Left kidney (tissue), 2 donors: ENCODE measurements around the gene AQP2. TPM values are rescaled to one million over a fixed set of nuclear protein-coding genes. Genes with fewer than 3 reads are reported as not detected.
"Not testable (repeated sequence)": the region's sequence is repeated elsewhere in the genome, so short reads cannot be mapped to it uniquely, and the experiment has no call there.

ENCODE experiments used
- DNase-seq: peaks from one replicate; pipeline ENCODE4 v3.0.0-alpha.2; 2013
- polyA plus RNA-seq: library from polyadenylated mRNA; unstranded; fragments of 120-200 nt; gene quantifications from one replicate; pipeline ENCODE4 v1.2.1, GENCODE V29; 2013; ENCODE audit not compliant: insufficient read length

Gene AQP2
- polyA plus RNA-seq, 1 donor = 50.4 TPM

- DNase-seq = not testable (repeated sequence)
These were observed 35.9 kb downstream of the AQP2 start for GRCh38 chr12:49986476-49986875.

GRCh38 chr12:49987625-49988303 is 37.2 kb downstream of the AQP2 start:
- no peak for DNase-seq

GRCh38 chr12:49989400-49989799 is 38.9 kb downstream of the AQP2 start:
- DNase-seq = not testable (repeated sequence)

GRCh38 chr12:49990273-49990672 is 39.7 kb downstream of the AQP2 start:
- no peak for DNase-seq

- DNase-seq = no peak
These were observed 47.9 kb downstream of the AQP2 start for GRCh38 chr12:49998453-49998852.

GRCh38 chr12:50003595-50003994 is 53.1 kb downstream of the AQP2 start:
- no peak for DNase-seq

- DNase-seq = no peak
These were observed 54.2 kb downstream of the AQP2 start for GRCh38 chr12:50004696-50005095.

GRCh38 chr12:50005175-50005574 is 54.6 kb downstream of the AQP2 start:
- DNase-seq = no peak

GRCh38 chr12:50006280-50006679 is 55.7 kb downstream of the AQP2 start:
- no peak for DNase-seq

GRCh38 chr12:50006754-50007442 is 56.4 kb downstream of the AQP2 start:
- DNase-seq = no peak

Other genes with a start within 250 kb of the AQP2 start
- gene FMNL3, start 243.3 kb upstream of the AQP2 start, polyA plus RNA-seq = 46.3 TPM
- 721 TPM for gene TMBIM6, start 209.2 kb upstream of the AQP2 start, polyA plus RNA-seq
- gene NCKAP5L, start 122.3 kb upstream of the AQP2 start, polyA plus RNA-seq = 18.3 TPM
- 7.7 TPM for gene BCDIN3D, start 107.6 kb upstream of the AQP2 start, polyA plus RNA-seq
- gene FAIM2, start 46.8 kb upstream of the AQP2 start, polyA plus RNA-seq = 3.5 TPM
- gene AQP5, start 11.1 kb downstream of the AQP2 start, polyA plus RNA-seq = 1.2 TPM
- 21.1 TPM for gene AQP6, start 22.2 kb downstream of the AQP2 start, polyA plus RNA-seq
- gene RACGAP1, start 74.8 kb downstream of the AQP2 start, polyA plus RNA-seq = 70.8 TPM
- gene ASIC1, start 106.9 kb downstream of the AQP2 start, polyA plus RNA-seq = 5.8 TPM
- gene SMARCD1, start 134.6 kb downstream of the AQP2 start, polyA plus RNA-seq = 209 TPM
- 68.6 TPM for gene GPD1, start 153.3 kb downstream of the AQP2 start, polyA plus RNA-seq
- gene COX14, start 161.5 kb downstream of the AQP2 start, polyA plus RNA-seq = 44.5 TPM
- gene CERS5, start 216.6 kb downstream of the AQP2 start, polyA plus RNA-seq = 107 TPM